ENCODE measurements around the gene TOR4A. TPM values are rescaled to one million over a fixed set of nuclear protein-coding genes. Genes with fewer than 3 reads are reported as not detected.
A peak's percentile ranks its signal among the peaks of the same experiment; 100 is the strongest.

Gene TOR4A
- polyA plus RNA-seq, 2 of the 4 experiments (the other 2 are of a cell fraction), result 9.8 to 18.6 TPM

DNA sequence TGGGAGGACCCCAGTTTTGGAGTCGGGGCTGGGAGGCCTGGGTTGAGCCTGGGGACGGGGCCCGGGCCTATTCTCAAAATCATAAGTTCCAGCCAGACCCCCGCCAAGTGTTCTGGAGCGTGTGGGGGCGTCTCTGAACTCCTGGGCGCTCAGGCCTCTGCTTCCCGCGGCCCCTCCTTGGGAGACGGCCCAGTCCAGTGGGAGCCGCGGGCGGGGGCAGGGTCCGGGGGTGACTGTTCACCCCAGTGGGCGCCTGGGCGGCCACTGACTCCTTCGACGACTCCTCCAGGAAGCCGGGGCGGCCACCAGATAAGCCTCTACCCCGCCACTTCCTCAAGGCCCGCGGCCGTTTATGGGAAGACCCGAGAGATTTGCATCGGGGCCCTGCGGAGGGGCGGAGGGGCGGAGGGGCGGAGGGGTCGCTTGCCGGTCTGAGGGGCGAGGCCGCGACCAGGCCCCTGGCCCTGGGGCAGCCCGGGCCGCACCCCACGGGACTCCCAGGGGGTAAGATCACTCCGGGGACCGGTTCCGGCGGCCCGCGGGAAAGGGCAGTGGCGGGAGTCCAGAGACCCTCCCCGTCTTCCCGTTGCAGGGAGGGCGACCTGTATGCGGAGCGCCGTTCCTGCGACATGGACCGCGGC, 655 bp downstream of the TOR4A start:
- Histone ChIP-seq H3K4me1 (peaks cover 35% of the 10 kb centered on the region), H3K4me2 (peak overlapping the region; percentile 97), H3K4me3 (peak overlapping the region; percentile 72), H3K9me3 (no peaks in the 10 kb centered on the region), H3K27ac (peak overlapping the region; percentile 94 to 96)
- peak in 1 of 2 experiments; percentile 1; a peak in 3 of 6 replicates for ATAC-seq
- DNase-seq (ENCODE audit: low read depth in 1 of 2, low spot score in 1 of 2), result no peak
- no peak for FAIRE-seq
- 46% methylated on average over 27 of the region's 54 CpGs for WGBS (ENCODE audit: missing lambda C conversion rate)
- ChIA-PET POLR2A (interaction anchor here (1.4 to 2.2 kb wide), 3 partner anchors 23 to 181 kb away, joined by 4 to 29 read pairs (median 13); partner anchors contain the start of genes NRARP and TUBB4B), CTCF (interaction anchor here (0.7 to 2.8 kb wide), 16 partner anchors 9 to 280 kb away, joined by 3 to 16 read pairs (median 4); partner anchors contain the start of genes EXD3, NOXA1, NRARP and RNF224)
- TF ChIP-seq CBX2 (IDR thresholded peaks at IDR 0.05; ENCODE audit: borderline replicate concordance, low read depth), result no peak

GRCh38 chr9:137278721-137279711, 1.5 kb downstream of the TOR4A start:
- H3K27ac ChIP-seq, result peak overlapping the region; percentile 94 to 96; a peak in 5 of 6 replicates
- POLR2A ChIA-PET, result interaction anchor here (1.4 kb wide), 1 partner anchor 38 kb away, joined by 4 read pairs; the partner anchor contains the start of gene TUBB4B
- no peak for FAIRE-seq

GRCh38 chr9:137279741-137280473, 2.4 kb downstream of the TOR4A start:
- FAIRE-seq (no peak), DNase-seq (ENCODE audit: low read depth in 1 of 2, low spot score in 1 of 2) (no peak), ATAC-seq (no peak)
- 95% methylated on average over 34 of the region's 41 CpGs for WGBS (ENCODE audit: missing lambda C conversion rate)
- ChIA-PET CTCF (interaction anchor here (1.0 to 2.5 kb wide), 8 partner anchors 10 to 273 kb away, joined by 3 to 9 read pairs (median 3); partner anchors contain the start of gene NRARP), POLR2A (interaction anchor here (1.4 kb wide), 1 partner anchor 39 kb away, joined by 4 read pairs; the partner anchor contains the start of gene TUBB4B)
- Histone ChIP-seq H3K4me2 (no peak overlapping the region), H3K27ac (no peak overlapping the region), H3K4me1 (peaks cover 32% of the 10 kb centered on the region), H3K9me3 (no peaks in the 10 kb centered on the region), H3K4me3 (no peak overlapping the region)
- TF ChIP-seq ZSCAN20 (CRISPR knock-in tag; IDR thresholded peaks at IDR 0.05) (no peak), HOXB5 (CRISPR knock-in tag; IDR thresholded peaks at IDR 0.05) (no peak), CHD4 (IDR thresholded peaks at IDR 0.05; ENCODE audit: borderline replicate concordance) (no peak), ZC3H11A (IDR thresholded peaks at IDR 0.05) (no peak), POLR2A (IDR thresholded peaks at IDR 0.05; ENCODE audit: low read length) (no peak), MAFK (IDR thresholded peaks at IDR 0.05; ENCODE audit: partially characterized antibody) (no peak), JUN (IDR thresholded peaks at IDR 0.05) (no peak), FOSB (CRISPR knock-in tag; IDR thresholded peaks at IDR 0.05) (no peak), REST (IDR thresholded peaks at IDR 0.05) (no peak), RNF2 (IDR thresholded peaks at IDR 0.05; ENCODE audit: borderline replicate concordance, low read depth) (no peak), HEYL (CRISPR knock-in tag; IDR thresholded peaks at IDR 0.05) (no peak), E2F6 (IDR thresholded peaks at IDR 0.05; ENCODE audit: borderline replicate concordance, low read depth) (no peak), RFX5 (IDR thresholded peaks at IDR 0.05) (no peak), JUNB (IDR thresholded peaks at IDR 0.05) (no peak), EHF (CRISPR knock-in tag; IDR thresholded peaks at IDR 0.05) (no peak)
- TF ChIP-seq, protein P1, sequence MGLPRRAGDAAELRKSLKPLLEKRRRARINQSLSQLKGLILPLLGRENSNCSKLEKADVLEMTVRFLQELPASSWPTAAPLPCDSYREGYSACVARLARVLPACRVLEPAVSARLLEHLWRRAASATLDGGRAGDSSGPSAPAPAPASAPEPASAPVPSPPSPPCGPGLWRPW (IDR thresholded peaks at IDR 0.05), result no peak

More at GRCh38 chr9:137278721-137279711, 1.5 kb downstream of the TOR4A start:
- no peak for TF ChIP-seq ZNF302 (CRISPR knock-in tag; IDR thresholded peaks at IDR 0.05)
- TF ChIP-seq HDAC2 (IDR thresholded peaks at IDR 0.05), result no peak
- TF ChIP-seq RFX5 (IDR thresholded peaks at IDR 0.05), result no peak
- TF ChIP-seq PHF8 (IDR thresholded peaks at IDR 0.05; ENCODE audit: borderline replicate concordance, low read depth), result no peak
- no peak for TF ChIP-seq POLR2A (IDR thresholded peaks at IDR 0.05; ENCODE audit: low read length)
- TF ChIP-seq RARB (CRISPR knock-in tag; IDR thresholded peaks at IDR 0.05), result no peak
- no peak for TF ChIP-seq MAZ (IDR thresholded peaks at IDR 0.05; ENCODE audit: borderline replicate concordance, low read depth, low read length)
- TF ChIP-seq ZC3H11A (IDR thresholded peaks at IDR 0.05), result no peak
- no peak for TF ChIP-seq NFE2L2 (conservative IDR thresholded peaks at IDR 0.05; ENCODE audit: low read length)
- TF ChIP-seq, protein P2, sequence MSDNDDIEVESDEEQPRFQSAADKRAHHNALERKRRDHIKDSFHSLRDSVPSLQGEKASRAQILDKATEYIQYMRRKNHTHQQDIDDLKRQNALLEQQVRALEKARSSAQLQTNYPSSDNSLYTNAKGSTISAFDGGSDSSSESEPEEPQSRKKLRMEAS (IDR thresholded peaks at IDR 0.05), result no peak
- TF ChIP-seq, protein P3, sequence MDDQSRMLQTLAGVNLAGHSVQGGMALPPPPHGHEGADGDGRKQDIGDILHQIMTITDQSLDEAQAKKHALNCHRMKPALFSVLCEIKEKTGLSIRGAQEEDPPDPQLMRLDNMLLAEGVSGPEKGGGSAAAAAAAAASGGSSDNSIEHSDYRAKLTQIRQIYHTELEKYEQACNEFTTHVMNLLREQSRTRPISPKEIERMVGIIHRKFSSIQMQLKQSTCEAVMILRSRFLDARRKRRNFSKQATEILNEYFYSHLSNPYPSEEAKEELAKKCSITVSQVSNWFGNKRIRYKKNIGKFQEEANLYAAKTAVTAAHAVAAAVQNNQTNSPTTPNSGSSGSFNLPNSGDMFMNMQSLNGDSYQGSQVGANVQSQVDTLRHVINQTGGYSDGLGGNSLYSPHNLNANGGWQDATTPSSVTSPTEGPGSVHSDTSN (IDR thresholded peaks at IDR 0.05), result no peak
- no peak for TF ChIP-seq RAD21 (conservative IDR thresholded peaks at IDR 0.05 in 1 of 2, IDR thresholded peaks at IDR 0.05 in 1 of 2)
- TF ChIP-seq FOSL2 (IDR thresholded peaks at IDR 0.05), result no peak
- TF ChIP-seq FOSL2 (CRISPR knock-in tag; IDR thresholded peaks at IDR 0.05), result no peak
- no peak for TF ChIP-seq KDM5A (IDR thresholded peaks at IDR 0.05)
- TF ChIP-seq EP300 (IDR thresholded peaks at IDR 0.05), result no peak
- TF ChIP-seq NR3C1 (IDR thresholded peaks at IDR 0.05), result no peak
- Histone ChIP-seq H3K9me3 (no peaks in the 10 kb centered on the region), H3K4me3 (peak overlapping the region; percentile 72), H3K4me2 (peak overlapping the region; percentile 97), H3K4me1 (peaks cover 35% of the 10 kb centered on the region)
- 96% methylated on average over 138 of the region's 139 CpGs for WGBS (ENCODE audit: missing lambda C conversion rate)
- ATAC-seq (no peak), DNase-seq (ENCODE audit: low read depth in 1 of 2, low spot score in 1 of 2) (no peak)
- CTCF ChIA-PET, result interaction anchor here (1.0 to 2.5 kb wide), 7 partner anchors 11 to 274 kb away, joined by 3 to 9 read pairs (median 3); partner anchors contain the start of gene NRARP
